GM12891 (cell line): ENCODE data around the gene SEBOX.

Experiments
- DNase-seq: peaks from one replicate; pipeline ENCODE4 v3.0.0; 2011; ENCODE audit warnings: low spot score; ENCODE audit not compliant: insufficient read length
- FAIRE-seq: peaks from 2 replicates; lab custom pipeline; 2011; peaks lifted over from hg19 to GRCh38; lab: Jason Lieb, UNC
- PAX5 ChIP-seq: IDR thresholded peaks from 2 replicates; pipeline ENCODE4 v1.6.1; 2011; ENCODE audit warnings: low read length, moderate library complexity, mild to moderate bottlenecking; ENCODE audit not compliant: insufficient read depth, severe bottlenecking
- POLR2A ChIP-seq: IDR thresholded peaks from 2 replicates; pipeline ENCODE4 v1.6.1; 2011; ENCODE audit warnings: low read depth, low read length, control low read depth
- POLR2AphosphoS5 ChIP-seq: IDR thresholded peaks from 2 replicates; pipeline ENCODE4 v1.6.1; 2011; ENCODE audit warnings: low read depth, low read length, control low read depth
- POU2F2 ChIP-seq: IDR thresholded peaks from 2 replicates; pipeline ENCODE4 v1.6.1; 2011; ENCODE audit warnings: low read depth, mild to moderate bottlenecking, control low read depth, low read length, moderate library complexity
- SPI1 ChIP-seq: IDR thresholded peaks from 2 replicates; pipeline ENCODE4 v1.6.1; 2011; ENCODE audit warnings: low read depth, low read length, control low read depth
- TAF1 ChIP-seq: IDR thresholded peaks from 2 replicates; pipeline ENCODE4 v1.6.1; 2011; ENCODE audit warnings: low read depth, low read length, control low read depth

SEBOX gene

GRCh38 chr17:28320215-28321061, 44.6 kb downstream of the SEBOX start:
- TF ChIP-seq POLR2A (no peak), POU2F2 (no peak), TAF1 (no peak), SPI1 (no peak), POLR2AphosphoS5 (no peak), PAX5 (no peak)
- DNase-seq (no peak), FAIRE-seq (no peak)

GRCh38 chr17:28319598-28319935, 45.4 kb downstream of the SEBOX start:
- DNase-seq = no peak
- no peak for TF ChIP-seq POLR2AphosphoS5
- TF ChIP-seq POU2F2 = no peak
- no peak for TF ChIP-seq POLR2A
- TF ChIP-seq TAF1 = no peak
- FAIRE-seq = no peak

GRCh38 chr17:28318759-28319597, 46.0 kb downstream of the SEBOX start, which contains the start of gene TMEM97:
TMEM97 (plus strand) TSS chr17:28319200; CDS start chr17:28319240, 40 bp downstream.
- TF ChIP-seq POLR2A (peak; percentile 71; the same call in 1 of the 2 replicates), SPI1 (no peak), TAF1 (peak; percentile 58), POLR2AphosphoS5 (peak; percentile 62), POU2F2 (no peak; the same call in 1 of the 2 replicates), PAX5 (peak; percentile 20)
- FAIRE-seq = peak; percentile 97
- peak; percentile 93 for DNase-seq

DNA sequence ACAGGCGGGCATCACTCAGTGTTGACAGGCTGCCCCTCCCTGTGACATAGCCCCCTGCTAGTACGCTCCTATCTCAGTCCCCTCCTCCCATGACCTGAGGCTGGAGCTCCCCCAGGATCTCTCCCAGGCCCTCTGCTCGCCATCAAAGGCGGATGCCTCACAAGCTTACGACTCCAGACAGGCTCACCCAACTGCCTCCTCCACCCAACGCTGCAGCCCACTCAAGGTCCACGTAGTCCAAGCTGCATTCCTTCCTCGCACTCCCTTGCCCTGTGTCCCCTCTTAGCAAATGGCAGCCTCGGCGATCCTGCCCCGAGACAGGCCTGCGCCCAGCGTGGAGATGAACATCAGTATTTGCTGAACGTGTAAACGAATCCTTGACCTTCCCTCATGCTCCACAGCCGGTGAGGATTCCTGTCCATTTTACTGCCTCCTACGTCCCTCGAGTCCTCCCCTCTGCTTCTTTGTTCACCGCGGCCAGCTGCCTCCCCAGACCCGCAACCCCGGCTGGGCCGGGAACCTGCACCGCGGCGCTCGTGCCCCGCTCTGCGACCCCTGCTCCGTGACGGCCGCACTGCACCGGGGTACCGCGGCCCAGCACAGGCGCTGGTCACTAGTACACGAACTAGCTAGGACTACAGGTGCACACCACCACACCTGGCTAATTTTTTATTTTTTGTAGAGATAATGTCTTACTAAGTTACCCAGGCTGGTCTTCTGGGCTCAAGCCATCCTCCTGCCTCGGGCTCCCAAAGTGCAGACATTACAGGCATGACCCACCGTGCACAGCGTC, 46.8 kb downstream of the SEBOX start:
- no peak for TF ChIP-seq POLR2A
- TF ChIP-seq TAF1 = no peak
- no peak for TF ChIP-seq SPI1
- TF ChIP-seq PAX5 = no peak
- FAIRE-seq = peak; percentile 57
- no peak for DNase-seq

DNA sequence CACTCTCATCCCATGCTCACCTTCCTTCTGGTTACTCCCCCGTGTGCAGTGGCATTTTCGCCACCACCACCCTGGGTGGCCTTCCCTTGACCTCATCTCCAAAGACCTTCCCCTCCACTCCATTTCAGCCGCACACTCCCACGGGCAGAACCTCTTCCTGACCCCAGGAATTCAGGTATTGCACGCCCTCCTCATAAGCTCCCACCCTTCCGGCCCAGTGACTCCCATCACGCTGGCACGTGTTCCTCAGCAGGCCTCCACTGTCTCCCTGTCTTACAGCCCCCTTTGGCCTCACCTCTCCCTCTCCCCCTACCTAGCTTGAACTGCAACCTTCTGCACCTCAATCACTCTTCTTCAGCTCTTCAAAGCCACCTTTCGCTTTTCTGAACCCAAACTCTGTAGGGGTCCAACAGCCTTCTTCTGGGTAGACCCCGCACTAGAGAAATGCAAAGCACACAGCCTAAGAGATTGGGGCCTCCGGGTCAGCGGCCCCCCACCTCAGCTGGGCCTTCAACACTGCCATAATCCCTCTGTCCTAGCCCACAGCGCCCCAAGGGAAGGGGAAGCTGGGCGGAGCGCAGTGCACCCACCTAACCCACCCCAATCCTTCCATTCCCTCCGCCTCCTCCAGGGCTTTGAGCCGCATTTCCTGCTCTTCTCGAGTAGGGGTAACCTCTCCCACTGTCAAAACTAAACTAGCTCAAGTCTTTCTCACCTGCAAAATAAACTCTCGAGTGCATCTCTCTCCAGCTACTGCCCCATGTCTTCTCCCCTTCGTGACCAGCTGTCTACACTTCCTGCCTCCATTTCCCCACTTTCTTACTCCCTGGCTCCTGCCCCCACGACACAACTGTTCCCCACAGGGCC, 47.7 kb downstream of the SEBOX start:
- DNase-seq (no peak), FAIRE-seq (no peak)
- TF ChIP-seq TAF1 (no peak), SPI1 (no peak), POLR2A (no peak), PAX5 (no peak), POU2F2 (no peak), POLR2AphosphoS5 (no peak)

GRCh38 chr17:28315846-28316705, 48.9 kb downstream of the SEBOX start:
- FAIRE-seq (no peak), DNase-seq (no peak)
- TF ChIP-seq POU2F2 (no peak), PAX5 (no peak), POLR2AphosphoS5 (no peak)

GRCh38 chr17:28313841-28314240, 51.2 kb downstream of the SEBOX start:
- TF ChIP-seq SPI1 (no peak), PAX5 (no peak), POU2F2 (no peak), POLR2A (no peak), POLR2AphosphoS5 (no peak), TAF1 (no peak)
- no peak for FAIRE-seq
- DNase-seq = no peak
